GM21526 (cell line): ENCODE results near the gene RFFL.
"Not testable (repeated sequence)": the region's sequence is repeated elsewhere in the genome, so short reads cannot be mapped to it uniquely, and the experiment has no call there.

Experiments used
- ATAC-seq: cut with Tn5 transposase; IDR thresholded peaks from one replicate; pipeline ENCODE4 v1.9.1; 2021; ENCODE audit warnings: moderate library complexity; ENCODE audit not compliant: unreplicated experiment, low FRiP score

The RFFL gene

DNA sequence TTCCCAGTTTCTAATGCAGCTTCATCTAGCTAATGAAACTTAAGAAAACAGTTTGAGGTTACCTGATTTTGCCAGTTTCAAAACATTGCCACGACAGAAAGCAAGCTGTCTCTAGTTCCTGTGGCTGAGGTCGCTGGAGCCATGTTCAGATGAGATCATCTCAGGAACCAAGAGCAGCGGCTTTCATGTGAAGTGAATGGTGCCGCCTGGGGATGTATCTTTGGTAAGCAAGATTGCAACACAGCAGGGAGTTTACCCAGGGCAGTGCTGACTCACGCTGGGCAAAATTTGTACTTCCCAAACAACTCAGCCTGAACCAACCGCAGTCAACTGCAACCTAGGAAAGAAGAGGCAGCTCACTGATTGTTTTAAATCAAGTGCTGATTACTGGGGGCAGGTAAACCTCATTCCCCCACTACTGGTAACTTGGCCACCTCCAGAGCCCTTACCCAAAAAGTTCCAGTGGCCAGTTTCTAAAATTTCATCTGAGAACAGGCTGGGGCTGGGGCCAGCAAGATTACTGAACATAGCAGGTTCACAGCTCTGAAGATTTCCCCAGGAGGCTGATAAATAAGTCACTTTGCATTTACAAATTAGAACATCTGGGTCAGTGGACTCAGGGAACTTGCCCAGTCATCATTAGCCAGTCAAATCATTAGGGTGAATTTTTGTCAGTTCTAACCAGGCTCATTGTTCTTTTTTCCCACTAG, at the start of gene RFFL:
Gene RFFL (minus strand): TSS at position 194 of the 710 bp plus-strand sequence. CDS start 37,154 bp downstream, outside the sequence.
- peak; percentile 80 for ATAC-seq

GRCh38 chr17:35110791-35111190, 47.3 kb upstream of the RFFL start:
- not testable (repeated sequence) for ATAC-seq

GRCh38 chr17:35104844-35105450, 41.4 kb upstream of the RFFL start:
- ATAC-seq = no peak

DNA sequence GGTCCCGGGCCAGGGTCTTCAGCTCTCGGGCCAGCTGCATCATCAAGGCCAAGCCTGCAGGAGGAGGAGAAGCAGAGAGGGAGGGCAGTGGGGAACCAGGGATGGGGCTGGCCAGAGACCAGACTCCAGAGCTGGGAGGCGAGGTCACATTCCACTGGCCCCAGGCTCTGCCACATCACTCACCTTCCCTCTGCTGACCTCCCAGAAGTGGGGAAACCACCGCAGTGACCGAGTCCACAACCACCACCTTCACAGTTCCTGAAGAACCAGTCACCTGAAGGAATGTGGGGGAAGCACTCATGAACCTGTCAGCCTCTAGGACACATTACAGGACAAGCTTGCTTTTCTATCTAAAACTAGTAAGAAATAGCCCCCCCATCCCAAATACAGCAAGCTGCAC, 39.8 kb upstream of the RFFL start:
- no peak for ATAC-seq

DNA sequence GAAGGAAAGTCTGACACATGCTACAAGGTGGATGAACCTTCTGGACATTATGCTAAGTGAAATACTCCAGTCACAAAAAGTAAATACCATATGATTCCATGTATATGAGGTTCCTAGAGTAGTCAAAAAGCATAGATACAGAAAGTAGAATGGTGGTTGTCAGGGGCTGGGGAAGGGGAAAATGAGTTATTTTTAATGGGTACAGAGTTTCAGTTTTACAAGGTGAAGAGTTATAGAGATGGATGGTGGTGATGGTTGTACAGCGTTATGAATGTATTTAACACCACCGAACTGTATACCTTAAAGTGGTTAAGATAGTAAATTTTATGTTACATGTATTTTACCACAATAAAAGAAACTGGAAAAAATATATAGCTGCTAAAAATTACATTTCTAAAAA, 38.2 kb upstream of the RFFL start:
- no peak for ATAC-seq

- ATAC-seq = no peak
Observed at GRCh38 chr17:35101036-35101435, 37.5 kb upstream of the RFFL start.

DNA sequence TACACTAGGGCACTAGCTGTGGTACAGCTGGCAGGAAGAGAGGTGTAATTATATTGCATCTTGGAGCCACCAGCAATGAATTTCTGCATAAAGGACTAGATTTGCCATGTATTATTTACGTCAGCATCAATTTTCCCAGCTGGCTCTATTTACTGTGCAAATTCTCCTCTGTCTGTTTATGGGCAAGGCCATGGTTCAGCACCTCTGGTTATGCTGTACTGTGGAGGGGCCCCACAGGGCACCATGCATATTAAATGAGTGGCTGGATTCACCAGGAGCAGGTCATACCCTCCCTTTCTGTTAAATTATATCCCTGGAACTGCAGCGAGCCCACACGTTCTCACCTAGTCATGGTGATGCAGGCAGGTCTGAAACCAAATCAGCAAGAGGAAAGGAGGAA, 36.4 kb upstream of the RFFL start:
- ATAC-seq = no peak

GRCh38 chr17:35097776-35098175, 34.3 kb upstream of the RFFL start:
- no peak for ATAC-seq

- no peak for ATAC-seq
Observed at GRCh38 chr17:35095741-35096140, 32.2 kb upstream of the RFFL start.

- no peak for ATAC-seq
Observed at GRCh38 chr17:35094902-35095301, 31.4 kb upstream of the RFFL start.

DNA sequence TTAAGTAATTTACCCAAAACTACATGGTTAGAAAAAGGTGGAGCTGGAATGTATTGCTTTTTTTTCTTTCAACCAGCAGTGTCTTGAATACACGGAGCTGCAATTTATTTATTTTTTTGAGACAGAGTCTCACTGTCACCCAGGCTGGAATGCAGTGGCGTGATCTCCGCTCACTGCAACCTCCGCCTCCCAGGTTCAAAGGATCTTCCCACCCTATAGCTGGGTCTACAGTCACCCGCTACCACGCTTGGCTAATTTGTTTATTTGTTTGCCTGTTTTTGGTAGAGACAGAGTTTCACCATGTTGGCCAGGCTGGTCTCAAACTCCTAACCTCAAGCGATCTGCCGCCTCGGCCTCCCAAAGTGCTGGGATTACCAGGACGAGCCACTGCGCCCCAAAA, 27.2 kb upstream of the RFFL start:
- not testable (repeated sequence) for ATAC-seq

DNA sequence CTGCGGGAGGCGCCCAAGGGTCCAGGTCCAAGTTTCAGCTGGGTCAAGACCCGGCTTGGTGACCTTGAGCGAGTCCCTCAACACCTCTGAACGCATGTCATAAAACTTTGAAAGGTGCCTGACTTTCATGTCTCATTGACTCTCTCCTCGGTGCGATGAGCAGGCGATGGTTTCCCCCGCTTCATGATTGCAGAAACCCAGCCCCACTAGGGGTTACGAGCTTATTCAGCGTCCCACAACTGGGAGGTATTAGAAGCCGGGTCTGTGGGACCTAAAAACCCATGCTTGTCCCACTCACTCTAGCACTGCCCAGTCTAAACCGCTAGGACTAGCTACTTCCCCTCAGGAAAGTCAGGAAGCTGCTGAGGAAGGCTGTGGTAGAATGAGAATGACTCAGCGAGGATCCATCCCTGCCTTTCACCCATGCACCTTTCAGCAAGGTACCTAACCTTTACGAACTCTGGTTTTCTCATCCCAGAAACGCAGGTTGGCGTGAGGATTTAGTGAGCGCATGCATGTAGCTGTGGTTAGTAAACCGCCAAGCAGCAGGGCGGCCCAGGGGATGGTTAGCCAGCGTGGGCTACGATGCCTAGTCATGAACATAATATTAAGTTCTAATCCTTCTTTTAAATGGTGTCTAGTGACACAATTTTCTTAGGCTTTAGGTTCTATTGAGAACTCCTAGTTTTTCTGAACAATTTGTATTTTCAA, 26.2 kb upstream of the RFFL start:
- ATAC-seq = peak; percentile 8

GRCh38 chr17:35088881-35089585, 25.5 kb upstream of the RFFL start:
- ATAC-seq = peak; percentile 70

GRCh38 chr17:35088356-35088880, 24.9 kb upstream of the RFFL start:
- no peak for ATAC-seq

DNA sequence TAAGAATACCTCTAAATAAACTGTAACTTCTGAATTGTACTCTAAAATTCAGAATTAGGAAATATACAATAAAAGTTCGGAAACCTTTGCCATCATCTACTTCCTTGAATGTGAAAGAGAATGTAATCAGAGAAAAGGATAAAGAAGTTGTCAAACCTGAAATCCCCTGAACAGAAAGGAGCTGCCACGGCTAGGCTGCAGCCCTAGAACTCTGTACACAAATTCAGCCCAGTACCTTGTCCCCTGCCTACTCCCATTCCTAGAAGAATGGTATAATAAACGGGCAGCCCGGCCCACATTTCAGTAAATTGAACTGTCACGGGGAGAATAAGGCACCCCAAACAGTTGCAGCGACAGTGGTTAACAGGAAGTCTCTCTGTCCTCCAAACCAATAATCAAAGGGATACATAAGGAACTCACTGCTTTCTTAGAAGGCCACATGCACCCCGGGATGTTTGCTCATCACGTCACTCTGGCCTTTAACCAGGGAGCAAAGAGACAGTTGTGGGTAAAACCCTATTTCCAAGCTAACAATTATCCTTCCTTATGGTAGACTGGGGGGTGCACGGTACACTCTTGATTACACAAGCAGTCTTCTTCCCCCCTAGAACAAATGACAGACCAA, 24.3 kb upstream of the RFFL start:
- no peak for ATAC-seq

DNA sequence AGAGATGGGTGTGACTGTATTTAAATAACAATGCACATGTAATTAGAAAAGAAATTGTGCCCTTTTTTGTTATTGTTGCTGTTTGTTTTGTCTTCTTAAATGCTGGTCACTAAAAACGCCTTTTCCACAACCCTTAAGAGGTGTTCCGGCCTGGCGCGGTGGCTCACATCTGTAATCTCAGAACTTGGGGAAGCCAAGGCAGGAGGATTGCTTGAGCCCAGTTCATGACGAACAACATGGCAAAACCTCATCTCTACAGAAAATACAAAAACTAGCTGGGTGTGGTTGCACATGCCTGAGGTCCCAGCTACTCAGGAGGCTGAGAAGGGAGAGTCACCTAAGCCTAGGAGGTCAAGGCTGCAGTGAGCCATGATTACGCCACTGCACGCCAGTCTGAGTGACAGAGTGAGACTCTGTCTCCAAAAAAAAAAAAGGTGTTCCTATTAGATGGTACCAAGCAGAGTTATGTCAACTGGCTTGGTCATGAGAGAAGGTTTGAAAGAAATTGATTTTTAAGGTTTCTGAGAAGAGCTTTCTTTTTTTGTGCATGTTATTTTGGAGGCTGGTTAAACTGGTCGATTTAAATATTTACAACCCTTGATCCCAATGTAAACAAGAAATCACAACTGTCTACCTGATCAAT, 23.5 kb upstream of the RFFL start:
- ATAC-seq = no peak

DNA sequence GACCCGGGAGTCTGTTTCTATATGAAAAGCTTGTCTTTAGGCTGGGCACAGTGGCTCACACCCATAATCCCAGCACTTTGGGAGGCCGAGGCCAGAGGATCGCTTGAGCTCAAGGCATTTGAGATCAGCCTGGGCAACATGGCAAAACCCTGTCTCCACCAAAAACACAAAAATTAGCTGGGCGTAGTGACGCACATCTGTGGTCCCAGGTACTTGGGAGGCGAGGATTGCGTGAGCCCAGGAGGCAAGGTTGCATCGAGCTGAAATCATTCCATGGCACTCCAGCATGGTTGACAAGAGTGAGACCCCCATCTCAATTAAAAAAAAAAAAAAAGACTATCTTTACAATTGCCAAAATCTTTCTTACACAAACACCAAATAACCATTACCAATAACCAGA, 22.7 kb upstream of the RFFL start:
- ATAC-seq = no peak

GRCh38 chr17:35084987-35085386, 21.5 kb upstream of the RFFL start:
- no peak for ATAC-seq

DNA sequence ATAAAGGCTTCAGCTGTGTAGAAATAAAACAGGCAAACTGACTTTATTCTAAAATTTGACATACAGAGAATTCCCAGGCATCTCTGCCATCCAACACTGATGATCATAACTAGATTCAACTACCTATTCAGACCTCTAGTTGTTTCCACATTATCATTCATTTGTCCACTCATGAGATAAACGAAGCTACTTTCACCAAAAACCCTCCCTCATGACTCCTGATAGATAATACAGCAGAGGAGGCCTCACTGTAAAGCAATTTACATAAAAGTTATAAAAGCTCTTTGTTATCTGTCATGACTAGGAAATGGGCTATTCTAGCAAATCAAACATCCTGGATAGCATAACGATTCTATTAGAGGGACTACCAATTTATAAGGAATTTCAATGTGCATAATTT, 19.6 kb upstream of the RFFL start:
- ATAC-seq = no peak

DNA sequence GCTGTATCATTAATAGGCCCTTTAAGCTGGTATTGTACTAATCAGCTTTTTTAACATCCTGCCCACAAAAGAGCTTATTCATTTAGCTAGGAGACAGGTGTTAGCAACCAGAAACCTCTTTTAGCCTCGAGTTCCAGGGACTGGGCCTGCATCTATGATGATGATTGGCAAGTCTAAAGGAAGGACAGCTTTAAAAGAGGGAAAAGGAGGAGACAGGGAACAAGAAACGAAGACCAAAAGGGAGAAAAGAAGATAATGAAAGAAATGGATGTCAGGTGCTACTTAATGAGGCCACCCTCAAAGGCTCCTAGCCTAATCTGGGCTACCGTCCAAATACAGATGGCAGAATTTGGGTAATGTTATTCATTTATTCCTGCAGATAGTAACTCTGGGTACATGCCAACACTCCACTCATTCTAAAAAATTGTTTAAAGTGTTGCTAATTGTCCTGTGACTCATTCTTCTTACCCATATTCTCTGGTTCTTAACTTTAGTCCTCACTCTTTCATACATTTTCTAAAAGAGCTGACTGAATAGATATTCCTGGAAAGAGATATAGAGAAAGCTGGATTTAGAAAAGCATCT, 18.7 kb upstream of the RFFL start:
- ATAC-seq = no peak
